ENCODE data around the gene PCBP3.
A peak's percentile ranks its signal among the peaks of the same experiment; 100 is the strongest.
"Not testable (repeated sequence)": the region's sequence is repeated elsewhere in the genome, so short reads cannot be mapped to it uniquely, and the experiment has no call there.

Gene PCBP3

GRCh38 chr21:45678790-45679189 lies 35.3 kb downstream of the PCBP3 start:
- not testable (repeated sequence) for DNase-seq (ENCODE audit: low read depth)

DNA sequence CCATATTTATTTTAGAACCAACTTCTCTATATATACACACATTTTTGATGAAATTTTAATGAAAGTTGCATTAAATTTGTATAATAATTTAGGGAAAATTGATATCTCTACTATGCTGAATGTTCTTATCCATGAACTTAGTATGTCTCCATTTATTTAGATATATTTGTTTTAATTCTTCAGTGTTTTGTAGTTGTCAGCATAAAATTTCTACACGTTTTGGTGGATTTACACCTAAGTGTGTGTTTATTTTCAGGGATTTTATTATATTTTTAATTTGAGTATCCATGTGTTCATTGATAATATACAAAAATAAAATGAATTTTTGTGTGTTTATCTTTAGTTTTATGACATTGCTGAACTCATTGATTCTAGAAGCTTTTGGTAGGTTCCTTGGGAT lies 36.7 kb downstream of the PCBP3 start:
- DNase-seq (ENCODE audit: low read depth): no peak

DNA sequence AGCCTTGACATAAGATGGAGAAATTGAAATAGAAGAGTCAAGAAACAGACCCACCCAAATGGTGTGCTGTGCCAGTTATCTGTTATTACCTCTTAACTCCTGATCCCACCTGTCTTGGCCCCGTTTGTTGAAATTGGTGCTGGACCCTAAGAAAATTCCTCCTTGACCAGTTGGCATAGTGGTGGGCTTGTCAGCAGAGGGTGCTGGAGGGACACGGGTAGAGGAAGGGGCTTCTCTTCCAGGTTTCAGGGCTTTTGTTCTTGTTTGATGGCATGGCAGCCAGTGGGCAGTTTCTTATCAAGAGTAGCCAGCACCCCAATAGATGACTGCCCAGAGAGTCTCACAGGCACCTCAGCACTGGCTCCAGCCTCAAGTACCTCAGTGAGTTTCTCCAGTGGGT lies 51.6 kb downstream of the PCBP3 start:
- DNase-seq (ENCODE audit: low read depth): no peak

GRCh38 chr21:45698493-45699184 lies 55.1 kb downstream of the PCBP3 start:
- DNase-seq (ENCODE audit: low read depth): peak; percentile 88

GRCh38 chr21:45699251-45699942 lies 55.9 kb downstream of the PCBP3 start:
- no peak for DNase-seq (ENCODE audit: low read depth)

GRCh38 chr21:45699966-45700365 lies 56.4 kb downstream of the PCBP3 start:
- DNase-seq (ENCODE audit: low read depth): no peak

- no peak for DNase-seq (ENCODE audit: low read depth)
Observed at GRCh38 chr21:45700461-45700860, 56.9 kb downstream of the PCBP3 start.

- no peak for DNase-seq (ENCODE audit: low read depth)
Observed at GRCh38 chr21:45704311-45705108, 61.0 kb downstream of the PCBP3 start.

DNA sequence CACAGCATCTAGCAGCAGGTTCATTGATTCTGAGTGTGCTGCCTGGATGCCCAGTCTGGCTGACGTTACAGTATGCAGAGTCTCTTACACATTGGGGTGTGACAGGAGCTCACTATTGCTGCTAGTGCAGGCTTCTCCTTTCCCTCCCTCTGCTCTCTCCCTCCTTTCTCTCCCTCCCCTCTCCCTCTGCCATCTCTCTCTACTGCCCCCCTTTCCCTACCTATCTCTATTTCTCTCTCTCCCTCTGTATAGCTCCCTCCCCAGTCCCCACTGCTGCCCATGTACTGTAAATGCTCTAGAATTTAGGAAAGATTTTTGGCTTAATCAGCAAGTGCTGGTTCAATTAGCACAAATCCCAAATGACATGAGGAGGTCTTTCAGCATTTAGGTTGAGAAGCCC lies 62.8 kb downstream of the PCBP3 start:
- no peak for DNase-seq (ENCODE audit: low read depth)

- DNase-seq (ENCODE audit: low read depth): no peak
Observed at GRCh38 chr21:45709173-45709572, 65.6 kb downstream of the PCBP3 start.

DNA sequence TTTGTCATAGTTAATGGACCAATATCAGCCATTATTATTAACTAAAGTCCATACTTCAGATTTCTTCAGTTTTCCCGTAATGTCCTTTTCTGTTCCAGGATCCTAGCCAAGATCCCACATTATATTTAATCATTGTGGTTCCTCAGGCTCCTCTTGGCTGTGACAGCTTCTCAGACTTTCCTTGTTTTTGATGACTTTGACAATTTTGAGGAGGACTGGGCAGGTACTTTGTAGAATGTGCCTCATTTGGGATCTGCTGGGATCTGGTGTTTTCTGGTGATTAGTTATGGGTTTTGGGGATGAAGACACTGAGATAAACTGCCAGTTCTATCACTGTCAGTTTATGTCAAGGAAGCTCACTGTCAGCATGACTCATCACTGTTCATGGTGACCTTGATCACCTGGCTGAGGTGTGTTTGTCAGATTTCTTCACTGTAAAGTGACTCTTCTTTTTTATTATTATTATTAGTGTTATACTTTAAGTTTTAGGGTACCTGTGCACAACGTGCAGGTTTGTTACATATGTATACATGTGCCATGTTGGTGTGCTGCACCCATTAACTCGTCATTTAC lies 66.3 kb downstream of the PCBP3 start:
- no peak for DNase-seq (ENCODE audit: low read depth)

- DNase-seq (ENCODE audit: low read depth): not testable (repeated sequence)
Observed at GRCh38 chr21:45710306-45710705, 66.8 kb downstream of the PCBP3 start.

DNA sequence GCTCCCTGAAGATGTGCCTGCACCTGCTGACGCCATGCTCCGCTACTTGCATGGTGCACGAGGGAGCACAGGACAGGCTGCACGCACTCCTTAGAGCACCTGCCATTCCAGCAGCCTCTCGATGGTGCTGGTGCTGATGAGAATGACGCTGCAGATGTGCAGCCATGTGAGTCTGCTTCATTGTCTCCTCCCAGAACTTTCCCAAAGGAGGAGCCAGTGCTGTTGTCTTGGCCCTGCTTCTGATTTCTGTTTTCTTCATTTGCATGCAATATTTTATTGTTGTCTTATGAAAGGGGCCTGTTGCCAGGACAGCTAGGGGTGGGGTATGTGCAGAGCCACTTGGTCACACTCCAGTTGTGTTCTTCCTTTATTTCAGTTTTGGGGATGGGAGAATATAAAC lies 70.1 kb downstream of the PCBP3 start:
- DNase-seq (ENCODE audit: low read depth): no peak

- DNase-seq (ENCODE audit: low read depth): no peak
Observed at GRCh38 chr21:45715441-45715840, 71.9 kb downstream of the PCBP3 start.

- DNase-seq (ENCODE audit: low read depth): no peak
Observed at GRCh38 chr21:45718413-45718812, 74.9 kb downstream of the PCBP3 start.

DNA sequence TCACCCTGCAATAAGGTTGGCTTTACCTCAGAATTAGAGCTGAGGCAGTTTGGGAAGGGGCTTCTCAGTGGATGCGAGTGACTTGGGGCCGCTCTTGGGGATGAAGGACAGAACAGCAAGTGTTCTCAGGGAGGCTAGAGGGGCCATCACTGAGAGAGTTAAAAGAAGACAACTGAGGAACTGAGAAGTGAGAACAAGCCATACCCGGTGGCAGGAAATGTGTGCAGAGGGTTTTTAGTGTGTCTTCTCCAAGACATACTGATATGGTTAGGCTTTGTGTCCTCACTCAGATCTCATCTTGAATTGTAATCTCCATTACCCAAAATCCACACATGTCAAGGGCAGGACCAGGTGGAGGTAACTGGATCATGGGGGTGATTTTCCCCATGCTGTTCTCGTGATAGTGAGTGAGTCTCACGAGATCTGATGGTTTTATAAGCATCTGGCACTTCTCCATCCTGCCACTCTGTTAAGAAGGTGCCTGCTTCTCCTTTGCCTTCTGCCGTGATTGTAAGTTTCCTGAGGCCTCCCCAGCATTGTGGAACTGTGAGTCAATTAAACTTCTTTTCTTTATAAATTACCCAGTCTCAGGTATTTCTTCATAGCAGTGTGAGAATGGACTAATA lies 75.8 kb downstream of the PCBP3 start:
- no peak for DNase-seq (ENCODE audit: low read depth)

- DNase-seq (ENCODE audit: low read depth): not testable (repeated sequence)
Observed at GRCh38 chr21:45720204-45720603, 76.7 kb downstream of the PCBP3 start.

GRCh38 chr21:45721671-45722070 lies 78.1 kb downstream of the PCBP3 start:
- DNase-seq (ENCODE audit: low read depth): no peak

DNA sequence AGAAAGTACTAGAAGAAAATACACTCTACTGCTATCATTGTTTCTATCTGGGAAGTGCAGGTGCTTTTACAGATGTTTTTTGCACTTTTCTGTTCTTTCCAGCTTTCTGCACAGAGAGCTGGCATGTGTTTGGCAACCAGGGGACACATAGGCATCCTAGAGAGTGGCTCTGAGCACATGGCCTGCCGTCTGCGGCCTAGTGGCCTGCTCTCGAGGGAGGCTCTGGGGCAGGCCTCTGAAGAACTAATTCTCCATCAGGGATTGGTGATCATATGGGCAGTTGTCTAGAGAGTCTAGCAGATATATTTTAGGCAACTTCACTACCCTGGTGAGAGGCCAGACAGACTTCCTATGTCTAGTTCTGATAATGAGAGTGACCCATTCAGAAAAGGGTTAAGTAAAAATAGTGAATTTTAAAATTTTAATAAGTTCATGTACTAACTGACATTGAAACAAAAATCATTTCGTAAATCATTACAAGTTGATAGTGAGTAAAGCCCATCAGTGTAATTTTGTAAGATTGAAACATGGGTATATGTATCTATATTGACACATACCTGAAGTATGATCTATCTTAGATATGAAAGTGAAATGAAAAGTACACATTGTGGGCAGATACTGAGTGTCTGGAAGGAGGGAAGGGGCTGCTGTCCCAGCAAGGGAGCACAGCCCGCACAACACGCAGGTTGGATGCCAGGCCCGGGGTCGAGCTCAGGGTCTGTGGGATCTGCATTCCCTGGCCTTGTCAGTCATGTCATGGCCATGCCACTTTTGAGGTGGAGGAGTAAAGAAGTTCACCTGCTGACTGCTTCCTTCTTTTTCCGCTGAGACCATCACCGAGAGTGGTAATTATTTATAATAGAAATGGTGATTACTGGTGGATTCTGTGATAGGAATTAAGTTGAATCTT lies 79.8 kb downstream of the PCBP3 start:
- DNase-seq (ENCODE audit: low read depth): no peak

GRCh38 chr21:45724345-45724961 lies 80.9 kb downstream of the PCBP3 start:
- no peak for DNase-seq (ENCODE audit: low read depth)
